Large intestine (tissue), 12 donors: ENCODE data around the gene AGTRAP. TPM values are rescaled to one million over a fixed set of nuclear protein-coding genes. Genes with fewer than 3 reads are reported as not detected.
A peak's percentile ranks its signal among the peaks of the same experiment; 100 is the strongest.

Source experiments
- DNase-seq, 2 donors: peaks; one replicate each; pipeline versions ENCODE4 v3.0.0 to v3.0.0-alpha.2; 2013
- H3K27ac ChIP-seq: one replicate; pipeline ENCODE4 v1.5.1; 2013; ENCODE audit warnings: low read length
- H3K27me3 ChIP-seq: 2 replicates; pipeline ENCODE4 v1.6.1; 2013; ENCODE audit warnings: low read length; ENCODE audit not compliant: control insufficient read depth, insufficient read depth
- H3K36me3 ChIP-seq: 2 replicates; pipeline ENCODE4 v1.6.1; 2013; ENCODE audit warnings: low read length; ENCODE audit not compliant: control insufficient read depth, insufficient read depth
- H3K4me1 ChIP-seq: one replicate; pipeline ENCODE4 v1.6.1; 2013; ENCODE audit warnings: low read length; ENCODE audit not compliant: control insufficient read depth, insufficient read depth
- H3K4me3 ChIP-seq: one replicate; pipeline ENCODE4 v1.5.1; 2013; ENCODE audit warnings: low read length
- H3K9me3 ChIP-seq: one replicate; pipeline ENCODE4 v1.6.1; 2013; ENCODE audit warnings: mild to moderate bottlenecking, low read depth, low read length, moderate library complexity; ENCODE audit not compliant: control insufficient read depth
- WGBS: methylation state at CpG from one replicate; pipeline ENCODE4 v1.1.5; 2013; ENCODE audit warnings: low lambda C conversion rate; ENCODE audit not compliant: insufficient coverage; 5-methylcytosine and 5-hydroxymethylcytosine counted together
- long read RNA-seq, 11 donors: transcript quantifications; one replicate each; lab custom pipeline, GENCODE V29; 2026
- polyA plus RNA-seq: library from polyadenylated mRNA; unstranded; fragments of 120-200 nt; gene quantifications from one replicate; pipeline ENCODE4 v1.2.1, GENCODE V29; 2013

Gene AGTRAP, protein sequence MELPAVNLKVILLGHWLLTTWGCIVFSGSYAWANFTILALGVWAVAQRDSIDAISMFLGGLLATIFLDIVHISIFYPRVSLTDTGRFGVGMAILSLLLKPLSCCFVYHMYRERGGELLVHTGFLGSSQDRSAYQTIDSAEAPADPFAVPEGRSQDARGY
- 21.5 TPM for polyA plus RNA-seq
- long read RNA-seq, donor 1, transcript AGTRAP-201 (5 exons, 1,107 nt) = major isoform, 5 of 7 reads
- long read RNA-seq, donor 1, partial matches to known transcripts = 0 of 7 reads
- long read RNA-seq, donor 1, other reads (novel, unspliced or antisense) = 0 of 7 reads
- long read RNA-seq, donor 2, transcript AGTRAP-201 (5 exons, 1,107 nt) = major isoform, 24 of 32 reads
- long read RNA-seq, donor 2, partial matches to known transcripts = 8 of 32 reads
- long read RNA-seq, donor 2, other reads (novel, unspliced or antisense) = 0 of 32 reads
- long read RNA-seq, donor 3 = 0 reads
- long read RNA-seq, donor 4, partial matches to known transcripts = 0 of 1 reads
- long read RNA-seq, donor 4, other reads (novel, unspliced or antisense) = 0 of 1 reads
- long read RNA-seq, donor 5, transcript AGTRAP-201 (5 exons, 1,107 nt) = major isoform, 10 of 14 reads
- long read RNA-seq, donor 5, partial matches to known transcripts = 0 of 14 reads
- long read RNA-seq, donor 5, other reads (novel, unspliced or antisense) = 0 of 14 reads
- long read RNA-seq, donor 6, transcript AGTRAP-201 (5 exons, 1,107 nt) = major isoform, 13 of 21 reads
- long read RNA-seq, donor 6, partial matches to known transcripts = 7 of 21 reads
- long read RNA-seq, donor 6, other reads (novel, unspliced or antisense) = 0 of 21 reads
- long read RNA-seq, donor 7, transcript AGTRAP-201 (5 exons, 1,107 nt) = major isoform, 10 of 15 reads
- long read RNA-seq, donor 7, transcript AGTRAP-203 (5 exons, 1,100 nt) = minor isoform, 5 of 15 reads
- long read RNA-seq, donor 7, partial matches to known transcripts = 0 of 15 reads
- long read RNA-seq, donor 7, other reads (novel, unspliced or antisense) = 0 of 15 reads
- long read RNA-seq, donor 8, transcript AGTRAP-203 (5 exons, 1,100 nt) = minor isoform, 6 of 22 reads
- long read RNA-seq, donor 8, transcript AGTRAP-201 (5 exons, 1,107 nt) = major isoform, 16 of 22 reads
- long read RNA-seq, donor 8, partial matches to known transcripts = 0 of 22 reads
- long read RNA-seq, donor 8, other reads (novel, unspliced or antisense) = 0 of 22 reads
- long read RNA-seq, donor 9, transcript AGTRAP-201 (5 exons, 1,107 nt) = major isoform, 8 of 9 reads
- long read RNA-seq, donor 9, partial matches to known transcripts = 0 of 9 reads
- long read RNA-seq, donor 9, other reads (novel, unspliced or antisense) = 0 of 9 reads
- long read RNA-seq, donor 10, transcript AGTRAP-201 (5 exons, 1,107 nt) = major isoform, 14 of 15 reads
- long read RNA-seq, donor 10, partial matches to known transcripts = 0 of 15 reads
- long read RNA-seq, donor 10, other reads (novel, unspliced or antisense) = 0 of 15 reads
- long read RNA-seq, donor 11, transcript AGTRAP-201 (5 exons, 1,107 nt) = major isoform, 5 of 8 reads
- long read RNA-seq, donor 11, partial matches to known transcripts = 0 of 8 reads
- long read RNA-seq, donor 11, other reads (novel, unspliced or antisense) = 0 of 8 reads

DNA sequence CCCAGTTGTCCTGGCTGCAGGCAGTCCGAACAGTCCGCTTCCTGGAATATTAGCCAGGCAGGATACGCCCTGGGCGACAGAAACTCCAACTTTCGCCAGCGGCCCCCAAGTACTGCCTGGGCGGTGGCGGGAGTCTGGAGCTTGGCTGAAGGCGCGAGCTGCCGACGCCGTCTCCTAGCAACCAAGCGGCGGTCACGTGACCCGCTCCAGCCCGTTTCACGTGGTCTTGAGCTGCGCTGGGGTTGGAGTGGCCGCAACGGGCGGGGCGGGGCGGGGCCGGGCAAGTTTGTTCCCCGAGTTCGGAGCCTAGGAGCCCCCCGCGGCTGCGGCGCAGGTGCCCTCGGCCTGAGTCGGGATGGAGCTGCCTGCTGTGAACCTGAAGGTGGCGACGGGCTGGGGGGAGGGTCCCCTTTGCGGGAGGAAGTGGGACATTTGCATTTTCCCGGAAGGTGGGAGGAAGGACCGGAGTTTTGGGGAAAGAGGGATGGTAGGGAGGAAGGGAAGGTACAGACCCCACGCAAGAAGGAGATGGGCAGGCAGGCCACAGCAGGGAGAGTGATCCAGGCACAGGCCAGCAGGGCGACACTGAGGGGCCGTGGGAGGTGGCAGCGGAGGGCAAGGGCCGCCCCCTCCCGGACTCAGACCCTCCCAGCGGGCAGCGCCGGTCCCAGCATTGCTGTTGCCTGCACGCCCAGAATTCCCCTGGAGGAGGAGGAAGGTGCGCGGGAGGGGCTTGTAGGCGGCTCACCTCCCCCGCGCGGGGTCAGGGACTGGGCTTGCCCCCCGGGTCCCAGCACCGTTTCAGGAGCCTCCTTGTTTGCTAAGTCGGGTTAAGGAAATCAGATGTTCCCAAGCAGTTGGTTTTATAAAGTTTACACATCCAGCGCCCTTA, at the start of gene AGTRAP:
Gene AGTRAP, plus strand, starts transcription at position 283 of the 892 bp plus-strand sequence. Its CDS starts 73 bp downstream, at position 356.
- H3K9me3 ChIP-seq = peaks cover 5% of the 10 kb centered on the region
- peak within 1 kb of the TSS; percentile 98 for H3K4me3 ChIP-seq
- peak within 1 kb of the TSS; percentile 69 for H3K27ac ChIP-seq
- no peaks in the 10 kb centered on the region for H3K27me3 ChIP-seq
- no peaks in the 10 kb centered on the region for H3K36me3 ChIP-seq
- peaks cover 11% of the 10 kb centered on the region for H3K4me1 ChIP-seq
- WGBS = no CpG with 5 or more reads among the region's 59 CpGs
- peak; percentile 95 to 96 for DNase-seq

DNA sequence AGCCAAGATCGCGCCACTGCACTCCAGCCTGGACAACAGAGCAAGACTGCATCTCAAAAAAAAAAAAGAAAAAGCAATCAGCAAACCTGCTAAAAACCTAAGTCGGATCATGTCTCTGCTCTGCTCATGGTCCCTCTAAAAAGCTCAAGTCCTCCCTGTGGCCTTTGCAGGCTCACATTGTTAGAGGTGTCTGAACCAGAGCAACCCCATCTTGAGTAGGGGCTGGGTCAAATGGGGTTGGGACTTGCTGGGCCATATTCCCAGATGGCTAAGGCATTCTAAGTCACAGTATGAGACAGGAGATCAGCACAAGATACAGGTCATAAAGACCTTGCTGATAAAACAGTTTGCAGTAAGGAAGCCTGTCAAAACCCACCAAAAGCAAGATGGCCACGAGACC, 47.4 kb upstream of the AGTRAP start:
- Histone ChIP-seq H3K4me1 (peaks cover 3% of the 10 kb centered on the region), H3K36me3 (no peaks in the 10 kb centered on the region), H3K4me3 (no peak overlapping the region), H3K27ac (no peak overlapping the region), H3K9me3 (peaks cover 4% of the 10 kb centered on the region), H3K27me3 (peaks cover 50% of the 10 kb centered on the region)
- WGBS = no CpG with 5 or more reads among the region's 4 CpGs
- DNase-seq = no peak

DNA sequence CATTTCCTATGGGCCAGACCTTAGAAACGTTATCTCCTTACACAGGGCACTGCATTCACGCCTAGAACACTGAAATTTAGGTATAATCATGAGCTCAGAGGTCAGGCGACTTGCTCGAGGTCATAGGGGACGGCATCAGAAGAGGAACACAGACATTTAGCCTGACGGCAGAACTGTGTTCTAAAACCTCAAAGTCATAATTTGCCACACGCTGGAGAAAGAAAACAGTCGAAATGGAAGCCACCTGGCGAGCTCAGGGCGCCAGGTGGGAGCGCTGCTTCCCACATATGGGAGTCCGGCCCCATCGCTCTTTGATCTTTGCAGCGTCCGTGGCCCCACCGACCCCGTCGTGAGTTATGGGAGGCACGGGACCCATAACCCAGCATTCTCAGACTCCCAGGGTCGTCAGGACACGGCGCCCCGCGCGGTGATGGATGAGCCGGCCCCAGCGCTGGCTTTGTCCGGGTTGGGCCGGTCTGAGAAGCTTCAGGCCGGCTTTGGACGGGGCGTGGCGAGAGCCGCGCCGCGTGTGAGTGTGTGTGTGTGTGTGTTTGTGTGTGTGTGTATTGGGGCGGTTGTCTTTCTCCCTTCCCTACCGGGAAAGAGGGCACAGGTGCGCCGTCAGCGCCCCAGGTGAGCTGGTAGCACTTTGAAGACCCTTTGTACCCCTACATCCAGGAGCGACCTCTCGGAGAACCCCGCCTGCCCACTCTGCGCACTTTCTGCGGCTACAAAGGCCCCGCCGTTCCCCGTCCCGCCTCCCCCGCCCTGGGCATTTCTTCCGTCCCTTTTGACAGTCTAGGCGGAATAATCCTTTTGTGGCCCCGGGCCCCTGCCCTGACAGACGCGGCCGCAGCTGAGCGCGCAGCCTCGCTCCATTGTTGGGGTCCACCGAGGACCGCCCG, 45.3 kb upstream of the AGTRAP start:
- Histone ChIP-seq H3K4me3 (peak overlapping the region; percentile 37), H3K27me3 (peaks cover 56% of the 10 kb centered on the region), H3K36me3 (no peaks in the 10 kb centered on the region), H3K27ac (no peak overlapping the region), H3K9me3 (peaks cover 4% of the 10 kb centered on the region), H3K4me1 (peaks cover 3% of the 10 kb centered on the region)
- WGBS = no CpG with 5 or more reads among the region's 64 CpGs
- DNase-seq = peak; percentile 12 to 37

GRCh38 chr1:11691302-11691914, 44.5 kb upstream of the AGTRAP start, which contains the start of gene DRAXIN:
Gene DRAXIN, plus strand, starts transcription at chr1:11691710. Its CDS starts 14,549 bp downstream, at chr1:11706259.
- H3K9me3 ChIP-seq = peaks cover 4% of the 10 kb centered on the region
- peaks cover 3% of the 10 kb centered on the region for H3K4me1 ChIP-seq
- peaks cover 56% of the 10 kb centered on the region for H3K27me3 ChIP-seq
- H3K27ac ChIP-seq = no peak within 1 kb of the TSS
- H3K4me3 ChIP-seq = peak within 1 kb of the TSS; percentile 37
- no CpG with 5 or more reads among the region's 78 CpGs for WGBS
- peak in 1 of 2 donors; percentile 26 for DNase-seq
- no peaks in the 10 kb centered on the region for H3K36me3 ChIP-seq

- no peak for DNase-seq
- Histone ChIP-seq H3K9me3 (peaks cover 4% of the 10 kb centered on the region), H3K4me3 (no peak overlapping the region), H3K4me1 (peaks cover 3% of the 10 kb centered on the region), H3K36me3 (no peaks in the 10 kb centered on the region), H3K27ac (no peak overlapping the region), H3K27me3 (peaks cover 56% of the 10 kb centered on the region)
- WGBS = no CpG with 5 or more reads among the region's 64 CpGs
Observed at GRCh38 chr1:11691928-11692711, 43.8 kb upstream of the AGTRAP start.

- Histone ChIP-seq H3K4me1 (peaks cover 3% of the 10 kb centered on the region), H3K9me3 (peaks cover 4% of the 10 kb centered on the region), H3K36me3 (no peaks in the 10 kb centered on the region), H3K27me3 (peaks cover 56% of the 10 kb centered on the region), H3K27ac (no peak overlapping the region), H3K4me3 (no peak overlapping the region)
- no peak for DNase-seq
- WGBS = 8% methylated on average over 2 of the region's 6 CpGs
Observed at GRCh38 chr1:11693024-11693590, 42.8 kb upstream of the AGTRAP start.

GRCh38 chr1:11693917-11694316, 42.0 kb upstream of the AGTRAP start:
- H3K27ac ChIP-seq = no peak overlapping the region
- no peak overlapping the region for H3K4me3 ChIP-seq
- DNase-seq = no peak
- H3K4me1 ChIP-seq = peaks cover 3% of the 10 kb centered on the region
- peaks cover 4% of the 10 kb centered on the region for H3K9me3 ChIP-seq
- no peaks in the 10 kb centered on the region for H3K36me3 ChIP-seq
- H3K27me3 ChIP-seq = peaks cover 56% of the 10 kb centered on the region
- no CpG with 5 or more reads among the region's 5 CpGs for WGBS
